ENCODE results near the gene SMAD9.

- TF ChIP-seq CTCF (IDR thresholded peaks at IDR 0.05) (no peak), POLR2A (IDR thresholded peaks at IDR 0.05) (no peak)
Measured at GRCh38 chr13:36924001-36924400, 4.0 kb upstream of the SMAD9 start.
